ENCODE data around the gene TKT.
A peak's percentile ranks its signal among the peaks of the same experiment; 100 is the strongest.

TKT gene

DNA sequence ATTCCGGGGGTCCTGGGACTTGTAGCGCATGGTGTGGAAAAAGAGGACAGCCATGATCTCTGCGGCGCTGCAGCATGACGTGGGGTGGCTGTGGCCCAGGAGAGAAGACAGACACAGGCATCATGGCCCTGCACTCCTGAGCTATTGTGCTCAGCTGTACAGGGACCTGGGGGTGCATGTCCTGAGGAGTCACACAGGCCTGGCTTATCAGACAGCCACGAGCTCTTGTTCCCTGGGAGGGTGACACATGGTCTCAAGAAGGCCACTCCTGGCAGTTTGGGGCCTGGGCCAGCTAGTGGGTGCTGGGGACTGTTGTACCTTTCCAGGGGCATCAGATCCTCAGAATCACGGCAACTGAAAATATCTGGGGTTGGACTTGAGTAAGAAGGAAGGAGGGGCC lies 13.7 kb downstream of the TKT start:
- TF ChIP-seq POLR2AphosphoS5 (IDR thresholded peaks at IDR 0.05; ENCODE audit: low read depth) (0 out of 2 replicates have a peak, but pooled peaks have one; percentile 4), GABPA (IDR thresholded peaks at IDR 0.05; ENCODE audit: low read depth) (no peak), SPI1 (IDR thresholded peaks at IDR 0.05; ENCODE audit: borderline replicate concordance, low read depth) (no peak)
- no peaks in the 10 kb centered on the region for H3K27me3 ChIP-seq (ENCODE audit: insufficient read depth, poor library complexity, severe bottlenecking)
- H3K4me3 ChIP-seq (replicated peaks; ENCODE audit: insufficient read depth, low read length), result no peak overlapping the region
- no peak for DNase-seq (ENCODE audit: low read depth in 1 of 2, low spot score in 1 of 2)
- peak overlapping the region; percentile 88 for H3K27ac ChIP-seq (replicated peaks)

DNA sequence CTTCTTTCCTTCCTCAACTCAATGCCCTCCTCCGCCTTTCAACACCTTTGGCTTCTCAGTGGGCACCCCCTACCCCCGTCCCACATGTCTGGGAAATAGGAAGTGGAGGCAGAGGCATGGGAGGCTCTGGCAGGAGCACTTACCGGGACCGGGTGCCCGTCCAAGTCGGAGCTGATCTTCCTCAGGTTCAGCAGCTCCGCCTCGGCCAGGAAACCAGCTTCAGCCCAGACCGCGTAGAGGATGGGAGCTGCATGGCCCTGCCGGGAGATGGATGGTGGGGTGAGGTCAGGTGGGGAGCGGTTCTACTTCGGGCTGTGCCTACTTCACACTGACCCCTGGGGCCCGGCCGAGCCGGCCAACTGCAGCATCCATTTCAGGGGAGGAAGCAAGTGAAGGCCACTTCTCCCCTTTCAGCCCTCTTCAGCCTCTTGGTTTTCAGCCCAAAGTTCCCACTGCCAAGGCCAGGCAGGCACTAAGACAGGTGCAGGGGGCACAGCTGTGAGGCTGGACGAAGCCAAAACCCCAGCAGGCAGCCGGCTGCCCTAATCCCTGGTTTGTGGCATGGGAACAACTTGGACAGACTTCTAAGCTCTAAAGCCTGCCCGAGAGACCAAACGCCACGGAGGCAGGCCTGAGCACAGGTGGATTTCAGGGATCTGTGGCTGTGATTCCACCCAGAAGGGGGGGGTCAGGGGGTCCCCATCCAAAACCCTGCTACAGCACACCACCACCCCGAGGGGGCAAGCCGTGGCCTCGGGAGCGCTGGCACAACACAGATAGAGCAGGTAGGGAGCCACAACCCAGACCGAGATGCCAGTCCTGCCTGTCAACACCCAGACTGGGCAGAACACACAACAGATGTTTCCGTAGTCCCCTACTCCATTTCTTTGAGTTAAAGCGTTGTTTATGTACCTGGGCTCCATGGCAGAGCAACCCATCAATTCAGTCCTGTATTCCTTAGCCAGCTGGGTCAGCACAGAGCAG lies 14.5 kb downstream of the TKT start:
- H3K27me3 ChIP-seq (ENCODE audit: insufficient read depth, poor library complexity, severe bottlenecking), result no peaks in the 10 kb centered on the region
- H3K4me3 ChIP-seq (replicated peaks; ENCODE audit: insufficient read depth, low read length), result no peak overlapping the region
- TF ChIP-seq, protein P1, sequence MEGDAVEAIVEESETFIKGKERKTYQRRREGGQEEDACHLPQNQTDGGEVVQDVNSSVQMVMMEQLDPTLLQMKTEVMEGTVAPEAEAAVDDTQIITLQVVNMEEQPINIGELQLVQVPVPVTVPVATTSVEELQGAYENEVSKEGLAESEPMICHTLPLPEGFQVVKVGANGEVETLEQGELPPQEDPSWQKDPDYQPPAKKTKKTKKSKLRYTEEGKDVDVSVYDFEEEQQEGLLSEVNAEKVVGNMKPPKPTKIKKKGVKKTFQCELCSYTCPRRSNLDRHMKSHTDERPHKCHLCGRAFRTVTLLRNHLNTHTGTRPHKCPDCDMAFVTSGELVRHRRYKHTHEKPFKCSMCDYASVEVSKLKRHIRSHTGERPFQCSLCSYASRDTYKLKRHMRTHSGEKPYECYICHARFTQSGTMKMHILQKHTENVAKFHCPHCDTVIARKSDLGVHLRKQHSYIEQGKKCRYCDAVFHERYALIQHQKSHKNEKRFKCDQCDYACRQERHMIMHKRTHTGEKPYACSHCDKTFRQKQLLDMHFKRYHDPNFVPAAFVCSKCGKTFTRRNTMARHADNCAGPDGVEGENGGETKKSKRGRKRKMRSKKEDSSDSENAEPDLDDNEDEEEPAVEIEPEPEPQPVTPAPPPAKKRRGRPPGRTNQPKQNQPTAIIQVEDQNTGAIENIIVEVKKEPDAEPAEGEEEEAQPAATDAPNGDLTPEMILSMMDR (IDR thresholded peaks at IDR 0.05; ENCODE audit: insufficient read depth, low read length), result no peak
- TF ChIP-seq SPI1 (IDR thresholded peaks at IDR 0.05; ENCODE audit: borderline replicate concordance, low read depth) (no peak), POLR2AphosphoS5 (IDR thresholded peaks at IDR 0.05; ENCODE audit: low read depth) (no peak), GABPA (IDR thresholded peaks at IDR 0.05; ENCODE audit: low read depth) (no peak)
- TF ChIP-seq, protein P2, sequence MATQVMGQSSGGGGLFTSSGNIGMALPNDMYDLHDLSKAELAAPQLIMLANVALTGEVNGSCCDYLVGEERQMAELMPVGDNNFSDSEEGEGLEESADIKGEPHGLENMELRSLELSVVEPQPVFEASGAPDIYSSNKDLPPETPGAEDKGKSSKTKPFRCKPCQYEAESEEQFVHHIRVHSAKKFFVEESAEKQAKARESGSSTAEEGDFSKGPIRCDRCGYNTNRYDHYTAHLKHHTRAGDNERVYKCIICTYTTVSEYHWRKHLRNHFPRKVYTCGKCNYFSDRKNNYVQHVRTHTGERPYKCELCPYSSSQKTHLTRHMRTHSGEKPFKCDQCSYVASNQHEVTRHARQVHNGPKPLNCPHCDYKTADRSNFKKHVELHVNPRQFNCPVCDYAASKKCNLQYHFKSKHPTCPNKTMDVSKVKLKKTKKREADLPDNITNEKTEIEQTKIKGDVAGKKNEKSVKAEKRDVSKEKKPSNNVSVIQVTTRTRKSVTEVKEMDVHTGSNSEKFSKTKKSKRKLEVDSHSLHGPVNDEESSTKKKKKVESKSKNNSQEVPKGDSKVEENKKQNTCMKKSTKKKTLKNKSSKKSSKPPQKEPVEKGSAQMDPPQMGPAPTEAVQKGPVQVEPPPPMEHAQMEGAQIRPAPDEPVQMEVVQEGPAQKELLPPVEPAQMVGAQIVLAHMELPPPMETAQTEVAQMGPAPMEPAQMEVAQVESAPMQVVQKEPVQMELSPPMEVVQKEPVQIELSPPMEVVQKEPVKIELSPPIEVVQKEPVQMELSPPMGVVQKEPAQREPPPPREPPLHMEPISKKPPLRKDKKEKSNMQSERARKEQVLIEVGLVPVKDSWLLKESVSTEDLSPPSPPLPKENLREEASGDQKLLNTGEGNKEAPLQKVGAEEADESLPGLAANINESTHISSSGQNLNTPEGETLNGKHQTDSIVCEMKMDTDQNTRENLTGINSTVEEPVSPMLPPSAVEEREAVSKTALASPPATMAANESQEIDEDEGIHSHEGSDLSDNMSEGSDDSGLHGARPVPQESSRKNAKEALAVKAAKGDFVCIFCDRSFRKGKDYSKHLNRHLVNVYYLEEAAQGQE (IDR thresholded peaks at IDR 0.05; ENCODE audit: insufficient replicate concordance, low read depth), result no peak
- DNase-seq (ENCODE audit: low read depth in 1 of 2, low spot score in 1 of 2), result no peak
- H3K27ac ChIP-seq (replicated peaks), result peak overlapping the region; percentile 88

DNA sequence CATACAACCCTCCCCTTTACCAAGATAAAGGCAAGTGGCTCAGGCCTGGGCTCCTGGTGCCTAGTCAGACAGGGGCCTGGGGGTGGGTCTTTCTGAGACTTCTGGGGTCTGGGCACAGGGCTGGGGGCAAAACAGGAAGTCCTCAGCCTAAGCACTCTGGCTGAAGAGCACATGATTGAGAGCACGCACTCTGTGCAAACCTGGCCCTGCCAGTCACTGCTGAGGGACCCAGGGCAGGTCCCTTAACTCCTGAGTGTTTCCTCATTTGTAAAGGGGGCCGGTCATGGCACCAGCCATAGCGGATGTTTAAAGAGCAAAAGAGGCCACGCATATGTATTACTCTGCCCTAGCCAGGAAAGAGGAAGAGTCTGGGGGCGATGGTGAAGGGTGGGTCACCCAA lies 16.0 kb downstream of the TKT start:
- peak in 1 of 2 experiments; percentile 79 for DNase-seq (ENCODE audit: low read depth in 1 of 2, low spot score in 1 of 2)
- peak; percentile 29; the same call in 1 of the 2 replicates for TF ChIP-seq POLR2AphosphoS5 (IDR thresholded peaks at IDR 0.05; ENCODE audit: low read depth)
- no peak for TF ChIP-seq GABPA (IDR thresholded peaks at IDR 0.05; ENCODE audit: low read depth)
- TF ChIP-seq, protein P1 (IDR thresholded peaks at IDR 0.05; ENCODE audit: insufficient read depth, low read length), result no peak
- peak; percentile 66 for TF ChIP-seq SPI1 (IDR thresholded peaks at IDR 0.05; ENCODE audit: borderline replicate concordance, low read depth)
- Histone ChIP-seq H3K27me3 (ENCODE audit: insufficient read depth, poor library complexity, severe bottlenecking) (no peaks in the 10 kb centered on the region), H3K4me3 (replicated peaks; ENCODE audit: insufficient read depth, low read length) (no peak overlapping the region), H3K27ac (replicated peaks) (peak overlapping the region; percentile 88)

DNA sequence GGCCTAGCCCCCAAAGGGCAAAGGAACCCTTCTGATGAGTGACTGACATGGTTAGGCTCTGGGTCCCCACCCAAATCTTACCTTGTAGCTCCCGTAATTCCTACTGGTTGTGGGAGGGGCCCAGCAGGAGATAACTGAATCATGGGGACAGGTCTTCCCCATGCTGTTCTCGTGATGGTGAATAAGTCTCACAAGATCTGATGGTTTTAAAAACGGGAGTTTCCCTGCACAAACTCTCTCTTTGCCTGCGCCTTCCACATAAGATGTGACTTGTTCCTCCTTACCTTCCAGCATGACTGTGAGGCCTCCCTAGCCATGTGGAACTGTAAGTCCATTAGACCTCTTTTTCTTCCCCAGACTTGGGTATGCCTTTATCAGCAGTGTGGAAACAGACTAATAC lies 16.9 kb downstream of the TKT start:
- no peak for DNase-seq (ENCODE audit: low read depth in 1 of 2, low spot score in 1 of 2)
- Histone ChIP-seq H3K4me3 (replicated peaks; ENCODE audit: insufficient read depth, low read length) (no peak overlapping the region), H3K27ac (replicated peaks) (peak overlapping the region; percentile 88), H3K27me3 (ENCODE audit: insufficient read depth, poor library complexity, severe bottlenecking) (no peaks in the 10 kb centered on the region)
- TF ChIP-seq, protein P2 (IDR thresholded peaks at IDR 0.05; ENCODE audit: insufficient replicate concordance, low read depth), result no peak
- TF ChIP-seq POLR2AphosphoS5 (IDR thresholded peaks at IDR 0.05; ENCODE audit: low read depth) (no peak), SPI1 (IDR thresholded peaks at IDR 0.05; ENCODE audit: borderline replicate concordance, low read depth) (no peak), GABPA (IDR thresholded peaks at IDR 0.05; ENCODE audit: low read depth) (no peak)
- TF ChIP-seq, protein P1 (IDR thresholded peaks at IDR 0.05; ENCODE audit: insufficient read depth, low read length), result no peak

Data from HL-60 (cell line).